Effector CD8-positive, alpha-beta T cell (primary cell): ENCODE results near the gene SRGAP2.
"Not testable (repeated sequence)": the region's sequence is repeated elsewhere in the genome, so short reads cannot be mapped to it uniquely, and the experiment has no call there.

ENCODE experiments used
- DNase-seq: peaks from one replicate; lab custom pipeline; 2025; lab: John Stamatoyannopoulos, UW

SRGAP2 gene

DNA sequence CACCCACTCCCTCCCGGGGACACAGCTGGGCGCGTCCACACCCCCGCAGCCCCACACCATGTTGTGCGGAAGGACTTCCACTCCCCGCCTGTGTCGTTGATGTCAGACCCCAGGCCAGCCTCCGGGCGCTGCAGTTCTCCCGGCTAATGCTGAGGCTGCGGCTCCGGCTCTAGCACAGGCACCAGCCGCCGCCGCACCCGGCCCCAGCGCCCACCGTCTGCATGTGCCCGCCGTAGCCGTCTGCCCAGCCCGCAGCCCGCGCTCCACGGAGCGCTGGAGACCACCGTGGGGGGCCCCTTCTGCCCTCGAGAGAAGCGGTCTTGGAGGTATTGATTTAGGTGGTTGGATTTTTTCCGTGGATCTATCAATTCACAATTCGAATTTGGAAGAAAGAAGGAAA is 2.2 kb downstream of the SRGAP2 start:
- not testable (repeated sequence) for DNase-seq

DNA sequence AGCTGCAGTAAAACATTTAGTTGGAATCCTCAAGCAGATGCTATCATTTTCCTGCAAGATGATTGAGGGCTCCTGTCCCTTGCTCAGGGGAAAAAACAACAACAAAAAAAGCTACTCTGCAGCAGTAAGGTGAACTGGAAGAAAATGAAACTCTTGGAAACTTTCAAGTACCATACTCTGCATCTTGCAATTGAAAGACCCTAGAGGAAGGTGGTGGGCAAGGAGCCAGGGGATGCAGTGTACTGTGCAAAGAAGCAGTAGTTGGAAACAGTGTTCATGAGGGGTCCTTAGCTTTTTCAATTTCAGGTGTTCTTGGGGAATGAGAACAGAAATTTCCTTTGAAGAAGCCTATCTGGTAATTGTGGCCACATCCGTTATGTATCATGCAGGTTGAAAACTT is 7.5 kb downstream of the SRGAP2 start:
- not testable (repeated sequence) for DNase-seq

DNA sequence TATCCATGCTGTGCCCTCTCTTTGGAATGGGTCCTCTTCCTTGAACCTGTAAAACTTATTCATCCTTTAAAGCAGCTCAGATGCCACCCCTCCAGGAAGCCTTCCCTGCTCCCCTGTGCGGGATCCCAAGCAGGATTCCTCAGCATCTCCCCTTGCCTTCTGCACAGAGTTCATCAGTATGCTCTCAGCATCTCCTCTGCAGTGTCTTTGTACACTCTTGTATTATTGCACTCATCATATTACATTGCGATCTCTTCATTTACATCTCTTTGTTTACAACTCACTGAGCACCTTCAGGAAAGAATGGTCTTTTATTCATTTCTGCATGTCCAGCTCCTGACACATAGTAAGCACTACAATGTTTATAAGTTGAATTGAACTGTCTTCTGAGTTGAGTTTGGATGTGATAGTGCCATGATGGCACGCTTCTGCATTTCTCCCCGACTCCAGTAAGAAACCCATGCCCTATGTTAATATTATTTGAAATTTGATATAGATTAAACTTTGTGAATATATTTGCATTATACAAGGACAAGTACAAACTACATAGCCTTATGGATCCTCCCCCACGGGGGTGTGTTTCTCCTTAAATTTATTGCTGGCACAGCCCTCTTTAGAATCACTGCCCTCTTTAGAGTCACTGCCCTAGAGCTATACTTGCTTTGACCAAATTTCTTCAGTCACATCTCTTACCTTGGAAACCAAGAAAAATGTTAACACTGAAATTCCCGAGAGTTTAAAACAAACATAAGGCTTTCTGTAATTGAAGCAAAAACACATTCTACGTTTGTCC is 12.5 kb downstream of the SRGAP2 start:
- DNase-seq: not testable (repeated sequence)

DNA sequence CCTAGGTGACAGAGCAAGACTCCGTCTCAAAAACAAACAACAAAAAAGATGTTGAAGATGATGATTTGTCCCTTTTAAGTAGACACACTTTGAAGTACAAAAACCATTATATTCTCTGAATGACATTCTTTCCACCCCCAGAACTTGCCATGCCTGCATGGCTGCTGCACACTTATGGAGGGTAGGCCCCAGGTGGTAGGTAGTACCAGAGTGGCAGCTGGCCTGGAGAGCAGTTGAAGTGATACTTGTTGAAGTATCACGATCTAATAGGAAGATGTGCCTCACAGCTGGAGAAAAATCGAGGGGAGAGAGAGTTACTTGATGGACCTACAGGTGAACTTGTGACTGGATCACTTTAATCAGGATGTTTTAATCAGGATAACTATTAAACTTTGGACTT is 14.9 kb downstream of the SRGAP2 start:
- DNase-seq: not testable (repeated sequence)

- not testable (repeated sequence) for DNase-seq
Observed at GRCh38 chr1:206218765-206219164, 15.4 kb downstream of the SRGAP2 start.

GRCh38 chr1:206219514-206220331 is 16.4 kb downstream of the SRGAP2 start:
- not testable (repeated sequence) for DNase-seq

DNA sequence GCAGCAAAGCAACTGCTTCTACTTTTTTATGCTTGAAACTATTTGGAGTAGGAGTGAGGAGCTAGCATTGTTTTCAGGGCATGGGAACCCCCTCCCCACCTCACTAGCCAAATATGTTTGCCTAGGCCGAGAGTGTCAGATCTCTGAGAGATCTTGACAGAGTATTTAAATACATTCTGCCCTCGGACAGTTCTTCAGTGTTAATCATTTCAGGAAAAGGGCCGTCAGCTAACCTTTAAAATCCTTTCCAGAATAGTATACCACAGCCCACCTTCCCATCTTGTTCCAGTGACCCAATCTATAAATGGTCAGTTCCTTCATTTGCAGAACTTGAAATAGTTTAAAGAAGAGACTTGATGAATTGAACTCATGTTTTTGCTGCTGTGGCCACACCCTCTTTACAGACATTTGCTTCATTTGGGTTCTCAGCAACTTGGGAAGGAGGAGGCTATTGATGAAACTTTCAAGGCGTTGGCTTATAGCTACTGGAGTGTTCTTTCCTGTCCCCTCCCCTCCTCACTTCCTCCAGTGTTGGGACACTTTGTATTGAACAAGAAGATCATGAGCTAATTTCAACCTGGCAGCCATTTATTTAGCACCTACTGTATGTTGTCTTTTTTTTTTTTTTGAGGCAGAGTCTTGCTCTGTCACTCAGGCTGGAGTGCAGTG is 17.1 kb downstream of the SRGAP2 start:
- not testable (repeated sequence) for DNase-seq

GRCh38 chr1:206221585-206221984 is 18.2 kb downstream of the SRGAP2 start:
- not testable (repeated sequence) for DNase-seq

- not testable (repeated sequence) for DNase-seq
Observed at GRCh38 chr1:206224190-206224776, 20.9 kb downstream of the SRGAP2 start.

GRCh38 chr1:206225386-206225785 is 22.0 kb downstream of the SRGAP2 start:
- not testable (repeated sequence) for DNase-seq

DNA sequence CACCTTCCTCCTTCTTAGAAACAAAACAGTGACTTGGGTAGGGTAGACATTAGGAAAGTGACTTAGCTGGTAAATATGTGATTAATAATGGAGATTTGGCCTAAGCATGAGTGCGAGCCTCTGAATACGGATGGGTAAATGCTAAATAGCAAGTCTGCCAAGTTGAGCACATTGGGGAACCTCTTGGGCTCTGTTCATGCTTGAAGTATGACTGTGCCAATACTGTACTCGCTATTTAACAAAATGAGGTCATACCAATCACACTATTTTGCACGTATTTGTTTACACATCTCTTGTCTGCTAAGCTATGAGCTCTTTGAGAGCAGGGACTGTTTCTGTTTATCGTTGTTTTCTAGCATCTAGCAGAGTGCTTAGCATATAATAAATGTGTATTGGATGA is 23.5 kb downstream of the SRGAP2 start:
- DNase-seq: not testable (repeated sequence)

GRCh38 chr1:206229286-206229685 is 25.9 kb downstream of the SRGAP2 start:
- DNase-seq: not testable (repeated sequence)

DNA sequence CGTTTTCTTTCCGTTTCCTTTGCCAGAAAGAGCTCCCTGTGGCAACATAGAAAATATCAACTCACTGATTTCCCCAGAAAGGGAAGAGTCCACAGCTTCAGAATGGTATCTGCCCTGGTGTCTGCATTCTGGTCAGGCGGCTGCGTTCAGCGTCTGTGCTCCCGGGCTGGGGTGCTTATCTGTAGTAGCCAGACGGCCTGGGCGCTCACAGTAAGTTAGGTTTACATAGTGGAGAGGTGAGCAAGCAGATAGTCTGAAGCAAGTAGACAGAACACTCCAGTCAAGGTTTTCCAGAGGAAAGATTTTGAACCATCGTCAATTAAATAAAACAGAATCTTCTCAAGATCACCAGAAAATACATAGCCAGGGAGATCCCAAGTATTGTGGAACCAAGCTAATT is 28.6 kb downstream of the SRGAP2 start:
- DNase-seq: not testable (repeated sequence)

- DNase-seq: not testable (repeated sequence)
Observed at GRCh38 chr1:206232970-206233645, 29.8 kb downstream of the SRGAP2 start.

- DNase-seq: not testable (repeated sequence)
Observed at GRCh38 chr1:206234189-206234916, 31.0 kb downstream of the SRGAP2 start.

- not testable (repeated sequence) for DNase-seq
Observed at GRCh38 chr1:206235190-206235589, 31.8 kb downstream of the SRGAP2 start.

- DNase-seq: not testable (repeated sequence)
Observed at GRCh38 chr1:206240288-206240687, 36.9 kb downstream of the SRGAP2 start.

DNA sequence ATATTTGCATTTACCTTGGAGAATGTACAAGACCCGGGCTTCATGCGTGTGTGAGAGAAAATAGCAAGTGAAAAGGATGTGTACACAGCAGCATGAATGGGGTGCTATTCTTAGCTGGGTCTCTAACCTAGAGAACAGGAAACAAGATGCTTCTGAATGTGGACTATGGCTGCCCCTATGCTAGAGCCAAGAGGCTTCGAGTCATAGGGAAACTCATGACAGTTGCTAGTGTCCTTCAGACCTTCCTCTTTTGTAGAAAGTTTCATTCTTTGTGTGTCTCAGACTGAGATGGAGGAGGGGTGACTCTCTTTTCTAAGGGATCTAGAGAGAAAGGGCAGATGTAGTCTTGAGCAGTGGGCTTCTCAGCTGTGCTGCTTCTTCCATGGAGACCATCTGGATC is 40.0 kb downstream of the SRGAP2 start:
- DNase-seq: not testable (repeated sequence)

- not testable (repeated sequence) for DNase-seq
Observed at GRCh38 chr1:206245479-206245878, 42.1 kb downstream of the SRGAP2 start.

DNA sequence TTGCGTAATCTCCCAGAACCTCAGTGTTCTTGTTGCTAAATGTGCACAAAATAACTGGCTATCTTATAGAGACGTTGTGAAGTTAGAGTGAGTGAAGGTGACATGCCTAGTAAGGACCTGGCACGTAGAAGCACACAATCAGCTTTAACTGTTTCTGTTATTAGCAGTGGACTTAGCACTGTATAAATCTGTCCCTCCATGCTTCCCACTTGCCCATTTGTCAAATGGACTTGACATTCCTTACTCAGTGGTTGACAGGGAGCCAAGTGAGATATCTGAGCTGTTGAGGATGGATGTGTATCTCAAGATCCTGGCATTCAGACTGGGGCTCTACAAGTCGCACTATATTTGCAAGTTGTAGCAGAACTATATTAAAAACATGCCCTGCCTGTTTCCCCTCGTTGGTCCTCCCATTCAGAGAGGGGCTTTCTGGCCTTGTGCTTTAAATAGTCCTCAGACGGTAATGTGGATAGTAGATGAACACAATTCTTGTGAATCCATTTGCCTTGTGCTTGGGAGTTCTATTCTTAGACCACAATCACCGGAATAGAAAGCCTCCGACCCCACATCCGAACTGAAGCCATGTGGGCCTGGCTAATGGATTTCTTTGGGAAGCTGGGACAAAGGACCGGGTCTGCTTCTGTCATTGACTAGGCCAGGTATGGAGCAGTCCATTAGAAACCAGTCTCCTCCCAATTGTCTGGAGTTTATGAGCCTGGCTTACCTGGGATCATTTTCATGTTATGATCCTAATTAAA is 43.0 kb downstream of the SRGAP2 start:
- not testable (repeated sequence) for DNase-seq
